GM19395 (cell line): Measurements from ENCODE around the gene WAS.
"Not testable (repeated sequence)": the region's sequence is repeated elsewhere in the genome, so short reads cannot be mapped to it uniquely, and the experiment has no call there.

Experiments
- ATAC-seq: cut with Tn5 transposase; IDR thresholded peaks from one replicate; pipeline ENCODE4 v1.9.1; 2021; ENCODE audit warnings: mild to moderate bottlenecking, moderate library complexity; ENCODE audit not compliant: unreplicated experiment

WAS gene

DNA sequence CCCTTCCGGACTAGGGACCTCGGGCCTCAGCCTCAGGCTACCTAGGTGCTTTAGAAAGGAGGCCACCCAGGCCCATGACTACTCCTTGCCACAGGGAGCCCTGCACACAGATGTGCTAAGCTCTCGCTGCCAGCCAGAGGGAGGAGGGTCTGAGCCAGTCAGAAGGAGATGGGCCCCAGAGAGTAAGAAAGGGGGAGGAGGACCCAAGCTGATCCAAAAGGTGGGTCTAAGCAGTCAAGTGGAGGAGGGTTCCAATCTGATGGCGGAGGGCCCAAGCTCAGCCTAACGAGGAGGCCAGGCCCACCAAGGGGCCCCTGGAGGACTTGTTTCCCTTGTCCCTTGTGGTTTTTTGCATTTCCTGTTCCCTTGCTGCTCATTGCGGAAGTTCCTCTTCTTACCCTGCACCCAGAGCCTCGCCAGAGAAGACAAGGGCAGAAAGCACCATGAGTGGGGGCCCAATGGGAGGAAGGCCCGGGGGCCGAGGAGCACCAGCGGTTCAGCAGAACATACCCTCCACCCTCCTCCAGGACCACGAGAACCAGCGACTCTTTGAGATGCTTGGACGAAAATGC is at the start of gene WAS:
Gene WAS, plus strand, starts transcription at position 389 of the 572 bp plus-strand sequence. Its CDS starts 55 bp downstream, at position 444.
- ATAC-seq: peak; percentile 79

DNA sequence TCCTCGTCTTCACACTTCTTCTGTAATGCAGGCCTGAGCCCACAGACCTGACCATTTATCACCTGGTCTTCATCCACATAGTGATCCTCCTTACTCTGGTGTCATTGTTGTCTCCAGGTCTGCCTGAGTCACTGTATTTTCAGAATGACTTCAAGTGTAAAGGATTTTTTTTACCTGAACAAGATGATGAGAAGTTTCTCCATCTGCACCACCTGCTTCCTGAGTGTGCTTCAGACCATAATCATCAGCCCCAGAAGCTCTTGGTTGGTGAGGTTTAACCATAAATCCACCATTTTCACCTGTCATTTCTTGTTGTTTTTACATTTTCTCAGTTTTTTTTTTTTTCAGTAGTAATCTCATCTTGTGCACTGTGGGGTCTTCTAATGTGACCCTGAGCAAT is 47.3 kb upstream of the WAS start:
- no peak for ATAC-seq

DNA sequence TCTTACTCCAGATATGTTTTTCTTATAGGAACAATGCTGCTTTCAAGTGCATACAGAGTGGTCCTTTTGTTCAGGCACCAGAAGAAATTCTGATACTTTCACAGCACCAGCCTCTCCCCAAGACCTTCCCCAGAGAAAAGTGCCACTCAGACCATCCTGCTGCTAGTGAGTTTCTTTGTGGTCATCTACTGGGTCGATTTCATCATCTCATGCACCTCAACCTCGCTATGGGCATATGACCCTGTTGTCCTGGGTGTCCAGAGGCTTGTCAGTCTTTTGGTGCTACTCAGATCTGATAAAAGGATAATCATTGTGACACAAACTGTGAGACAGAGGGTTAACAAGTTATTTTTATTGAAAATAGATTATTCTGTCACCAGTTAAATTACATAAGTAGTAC is 46.8 kb upstream of the WAS start:
- ATAC-seq: no peak

- ATAC-seq: no peak
Measured at GRCh38 chrX:48645669-48646068, 37.9 kb upstream of the WAS start.

DNA sequence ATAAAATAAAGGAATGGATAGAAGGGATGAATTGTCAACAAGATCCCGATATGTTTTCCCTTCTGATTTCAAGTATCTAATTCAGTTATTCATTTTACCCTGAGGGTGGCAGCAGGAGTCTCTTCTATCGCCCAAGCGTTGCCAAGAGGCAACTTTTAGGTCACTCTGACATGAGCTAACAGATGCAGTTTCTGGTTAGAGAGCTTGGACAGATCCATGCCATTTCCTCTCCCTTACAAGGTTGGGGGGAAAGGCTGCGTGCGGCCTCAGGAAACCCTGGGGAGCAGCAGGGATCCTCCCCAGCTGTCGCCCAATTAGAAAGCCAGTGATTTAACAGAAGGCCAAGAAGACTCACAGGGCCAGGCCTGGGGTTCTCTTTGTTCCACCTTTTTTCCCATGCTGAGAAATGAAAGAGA is 35.3 kb upstream of the WAS start:
- ATAC-seq: no peak

GRCh38 chrX:48649102-48649501 is 34.5 kb upstream of the WAS start:
- no peak for ATAC-seq

DNA sequence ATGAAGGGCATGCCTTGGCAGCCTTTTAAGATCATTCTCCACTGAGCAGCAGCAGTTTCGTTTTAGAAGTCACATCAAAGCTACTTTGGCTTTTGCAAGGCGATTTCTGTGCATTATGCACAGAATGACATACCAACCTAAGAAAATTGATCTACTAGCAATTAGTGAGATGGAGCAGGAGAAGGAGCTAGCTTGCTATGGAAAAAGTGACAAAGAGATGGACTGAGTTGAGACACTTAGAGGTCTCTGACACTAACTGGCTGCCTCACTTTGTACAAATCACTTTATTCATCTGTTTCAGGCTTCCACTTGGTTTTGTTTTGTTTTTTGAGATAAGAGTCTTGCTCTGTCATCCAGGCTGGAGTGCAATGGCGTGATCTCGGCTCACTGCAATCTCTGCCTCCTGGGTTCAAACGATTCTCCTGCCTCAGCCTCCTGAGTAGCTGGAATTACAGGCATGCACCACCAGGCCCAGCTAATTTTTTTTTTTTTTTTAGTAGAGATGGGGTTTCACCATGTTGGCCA is 31.5 kb upstream of the WAS start:
- ATAC-seq: not testable (repeated sequence)

DNA sequence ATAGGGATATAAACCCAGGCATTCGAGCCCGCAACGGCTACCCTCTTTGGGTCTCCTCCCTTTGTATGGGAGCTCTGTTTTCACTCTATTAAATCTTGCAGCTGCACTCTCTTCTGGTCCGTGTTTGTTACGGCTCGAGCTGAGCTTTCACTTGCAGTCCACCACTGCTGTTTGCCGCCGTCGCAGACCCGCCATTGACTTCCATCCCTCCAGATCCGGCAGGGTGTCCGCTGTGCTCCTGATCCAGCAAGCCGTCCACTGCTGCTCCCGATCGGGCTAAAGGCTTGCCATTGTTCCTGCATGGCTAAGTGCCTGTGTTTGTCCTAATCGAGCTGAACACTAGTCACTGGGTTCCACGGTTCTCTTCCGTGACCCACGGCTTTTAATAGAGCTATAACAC is 28.9 kb upstream of the WAS start:
- ATAC-seq: not testable (repeated sequence)

DNA sequence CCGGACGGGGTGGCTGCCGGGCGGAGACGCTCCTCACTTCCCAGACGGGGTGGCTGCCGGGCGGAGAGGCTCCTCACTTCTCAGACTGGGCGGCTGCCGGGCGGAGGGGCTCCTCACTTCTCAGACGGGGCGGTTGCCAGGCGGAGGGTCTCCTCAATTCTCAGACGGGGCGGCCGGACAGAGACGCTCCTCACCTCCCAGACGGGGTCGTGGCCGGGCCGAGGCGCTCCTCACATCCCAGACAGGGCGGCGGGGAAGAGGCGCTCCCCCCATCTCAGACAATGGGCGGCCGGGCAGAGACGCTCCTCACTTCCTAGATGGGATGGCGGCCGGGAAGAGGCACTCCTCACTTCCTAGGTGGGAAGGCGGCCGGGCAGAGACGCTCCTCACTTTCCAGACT is 23.9 kb upstream of the WAS start:
- not testable (repeated sequence) for ATAC-seq

- ATAC-seq: no peak
Measured at GRCh38 chrX:48663241-48663640, 20.4 kb upstream of the WAS start.

GRCh38 chrX:48664156-48664555 is 19.4 kb upstream of the WAS start:
- ATAC-seq: no peak

- no peak for ATAC-seq
Measured at GRCh38 chrX:48665991-48666390, 17.6 kb upstream of the WAS start.

GRCh38 chrX:48666649-48667048 is 16.9 kb upstream of the WAS start:
- no peak for ATAC-seq

- ATAC-seq: no peak
Measured at GRCh38 chrX:48667509-48667908, 16.1 kb upstream of the WAS start.

GRCh38 chrX:48668187-48668586 is 15.4 kb upstream of the WAS start:
- ATAC-seq: not testable (repeated sequence)

DNA sequence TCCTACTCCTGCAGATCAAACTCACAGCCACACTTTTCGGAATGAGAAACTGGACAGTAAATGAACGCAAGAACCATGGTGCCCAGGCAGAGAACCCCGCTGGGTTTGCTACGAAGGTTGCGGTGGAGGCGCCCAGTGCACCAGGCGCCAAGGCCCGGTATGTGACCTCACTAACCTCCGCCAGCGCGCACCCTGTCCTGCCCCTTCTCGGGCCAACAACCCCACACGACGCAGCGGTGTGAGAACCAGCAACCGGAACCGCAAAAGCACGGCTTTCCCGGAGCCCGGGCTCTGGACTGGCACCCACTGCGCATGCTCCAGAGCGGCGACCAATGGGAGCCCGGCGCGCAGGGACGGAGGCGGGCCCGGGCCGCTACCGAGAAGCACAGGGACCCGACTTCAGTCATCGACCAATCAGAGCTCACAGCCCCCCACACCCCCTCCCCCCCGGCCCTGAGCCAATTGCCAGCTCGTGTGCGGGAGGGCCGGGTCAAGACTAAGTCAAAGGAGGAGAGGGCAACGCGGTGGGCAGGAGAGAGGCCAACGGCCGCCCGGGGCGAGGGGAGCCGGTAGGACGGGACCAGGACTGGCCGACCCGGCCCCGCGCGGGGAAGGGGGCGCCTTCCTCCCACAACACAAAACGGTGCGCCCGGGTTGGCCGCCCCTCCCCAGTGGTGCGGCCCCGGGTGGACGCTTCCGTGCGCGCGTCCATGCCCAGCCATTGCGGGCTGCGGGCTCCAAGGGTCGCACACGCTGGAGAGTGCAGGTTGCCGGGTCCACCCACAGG is 7.3 kb upstream of the WAS start:
- peak; percentile 91 for ATAC-seq

DNA sequence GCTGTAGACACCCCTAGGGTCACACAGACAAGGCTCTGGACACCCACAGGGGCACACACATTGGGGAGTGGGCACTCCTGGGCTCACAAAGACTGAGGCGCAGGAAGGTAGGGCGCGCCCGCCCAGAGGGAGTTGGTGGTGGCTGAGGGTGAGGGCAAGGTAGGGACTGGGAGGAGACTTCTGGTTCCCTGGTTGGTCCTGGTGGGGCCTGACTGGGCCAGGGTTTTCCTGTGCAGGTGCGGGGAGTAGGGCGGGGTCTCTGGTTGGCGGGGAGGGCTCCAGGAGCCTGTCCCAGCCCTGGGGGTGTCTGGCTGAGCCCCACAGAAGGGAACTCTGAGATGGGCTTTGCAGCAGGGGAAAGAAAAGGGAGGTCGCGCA is 6.7 kb upstream of the WAS start:
- peak; percentile 14 for ATAC-seq

- no peak for ATAC-seq
Measured at GRCh38 chrX:48677516-48677915, 6.1 kb upstream of the WAS start.

DNA sequence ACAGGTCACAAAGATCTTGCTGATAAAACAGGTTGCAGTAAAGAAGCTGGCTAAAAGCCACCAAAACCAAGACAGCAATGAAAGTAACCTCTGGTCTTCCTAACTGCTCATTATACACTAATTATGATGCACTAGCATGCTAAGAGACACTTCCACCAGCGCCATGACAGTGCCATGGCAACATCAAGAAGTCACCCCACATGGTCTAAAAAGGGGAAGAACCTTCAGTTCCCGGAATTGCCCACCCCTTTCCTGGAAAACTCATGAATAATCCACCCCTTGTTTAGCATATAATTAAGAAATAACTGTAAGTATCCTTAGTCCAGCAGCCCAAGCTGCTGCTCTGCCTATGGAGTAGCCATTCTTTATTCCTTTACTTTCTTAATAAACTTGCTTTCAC is 3.1 kb upstream of the WAS start:
- not testable (repeated sequence) for ATAC-seq

DNA sequence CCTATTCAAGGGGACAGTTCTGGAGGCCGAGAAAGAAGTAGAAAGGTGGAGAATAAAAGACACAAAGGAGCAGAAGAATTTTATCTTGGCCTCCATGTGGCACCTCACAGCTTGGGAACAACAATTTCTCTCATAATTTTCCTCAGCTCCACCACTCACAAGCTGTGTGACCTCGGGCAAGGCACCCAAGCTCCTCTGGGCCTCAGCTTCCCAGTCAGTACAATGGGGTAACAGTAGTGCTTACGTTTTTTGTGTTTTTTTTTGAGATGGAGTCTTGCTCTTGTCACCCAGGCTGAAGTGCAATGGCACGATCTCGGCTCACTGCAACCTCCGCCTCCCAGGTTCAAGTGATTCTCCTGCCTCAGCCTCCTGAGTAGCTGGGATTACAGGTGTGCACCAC is 2.7 kb upstream of the WAS start:
- ATAC-seq: not testable (repeated sequence)

DNA sequence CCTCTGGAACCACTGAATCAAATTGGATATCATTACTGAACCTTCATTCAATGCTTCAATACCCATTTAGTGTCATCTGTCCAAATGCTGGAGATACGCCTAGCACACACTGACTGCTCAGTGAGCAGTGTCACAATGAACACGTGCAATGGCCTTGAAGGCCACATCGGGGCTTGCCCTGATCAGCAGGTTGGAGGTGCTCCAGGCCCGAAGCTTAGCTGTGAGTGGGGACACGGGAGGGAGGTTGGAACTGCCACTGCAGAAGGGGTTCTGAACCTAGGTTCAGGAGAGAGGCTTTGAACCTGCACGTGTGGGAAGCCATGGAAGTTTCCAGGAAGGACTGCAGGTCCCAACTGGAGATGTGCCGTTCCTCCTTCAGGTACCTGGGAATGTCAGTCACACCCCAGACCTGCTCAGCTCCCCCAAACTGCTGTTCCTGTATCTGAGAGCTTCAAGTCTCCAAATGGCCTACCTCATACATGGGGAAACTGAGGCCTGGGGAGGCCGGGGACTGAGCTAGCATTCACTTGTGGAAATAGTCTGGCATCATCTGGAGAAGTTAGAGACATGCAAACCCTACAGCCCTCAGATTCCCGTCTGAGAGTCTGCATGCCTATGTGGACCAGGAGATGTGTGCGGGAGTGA is 1.9 kb upstream of the WAS start:
- no peak for ATAC-seq

- not testable (repeated sequence) for ATAC-seq
Measured at GRCh38 chrX:48682795-48683194, 804 bp upstream of the WAS start.
